NCI-H1694 treated with DMSO at 0.1 percent for 48 hours (cell line): ENCODE measurements around the gene SPATC1L.
"Not testable (repeated sequence)": the region's sequence is repeated elsewhere in the genome, so short reads cannot be mapped to it uniquely, and the experiment has no call there.

Experiments
- DNase-seq: peaks from one replicate; lab custom pipeline; 2025; lab: John Stamatoyannopoulos, UW

SPATC1L gene

DNA sequence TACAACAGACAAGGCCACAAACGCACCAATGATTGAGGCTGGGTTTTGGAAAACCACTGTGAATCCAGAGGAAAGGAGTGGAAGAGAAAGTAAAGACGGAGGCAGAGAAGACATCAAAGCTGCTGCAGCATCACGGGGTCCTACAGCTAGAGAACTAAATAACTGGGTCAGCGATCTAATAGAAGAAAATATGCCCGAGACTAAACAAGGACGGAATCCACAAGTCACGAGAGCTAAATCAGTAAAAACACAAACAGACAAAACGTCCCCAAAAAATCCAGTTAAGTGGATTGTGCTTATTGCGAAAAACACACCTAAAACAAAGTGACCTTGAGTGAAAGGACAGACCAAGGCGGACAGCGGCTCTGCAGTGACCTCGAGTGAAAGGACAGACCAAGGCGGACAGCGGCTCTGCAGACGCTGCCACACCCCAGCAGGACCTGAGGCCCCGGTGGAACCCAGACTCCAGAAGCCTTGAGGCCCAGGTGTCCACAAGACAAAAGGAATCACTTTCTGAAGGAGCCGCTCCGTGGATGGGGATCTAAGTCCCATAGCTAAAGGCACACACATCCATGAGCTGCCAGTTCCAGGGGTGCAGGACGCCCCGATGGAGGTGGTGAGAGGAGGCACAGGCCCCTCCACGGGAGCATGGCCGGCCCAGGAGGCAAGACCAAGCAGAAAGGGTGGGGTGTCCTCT is 34.9 kb downstream of the SPATC1L start:
- DNase-seq = no peak

DNA sequence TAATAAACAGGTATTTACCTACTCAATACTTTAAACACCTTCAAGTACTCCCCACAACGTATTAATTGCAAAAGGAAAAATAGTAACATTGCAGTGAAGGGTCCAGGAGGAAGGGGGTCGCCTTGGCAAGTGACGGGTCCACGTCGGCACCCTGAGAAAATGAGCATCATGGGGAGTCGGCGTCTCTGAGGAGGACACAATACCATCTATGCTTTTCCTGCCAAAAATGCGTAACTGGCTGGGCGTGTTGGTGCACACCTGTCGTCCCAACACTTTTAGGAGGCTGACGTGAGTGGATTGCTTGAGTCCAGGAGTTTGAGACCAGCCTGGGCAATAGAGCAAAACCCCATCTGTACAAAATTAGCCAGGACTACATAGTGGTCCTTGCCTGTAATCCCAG is 36.2 kb downstream of the SPATC1L start:
- DNase-seq = no peak

DNA sequence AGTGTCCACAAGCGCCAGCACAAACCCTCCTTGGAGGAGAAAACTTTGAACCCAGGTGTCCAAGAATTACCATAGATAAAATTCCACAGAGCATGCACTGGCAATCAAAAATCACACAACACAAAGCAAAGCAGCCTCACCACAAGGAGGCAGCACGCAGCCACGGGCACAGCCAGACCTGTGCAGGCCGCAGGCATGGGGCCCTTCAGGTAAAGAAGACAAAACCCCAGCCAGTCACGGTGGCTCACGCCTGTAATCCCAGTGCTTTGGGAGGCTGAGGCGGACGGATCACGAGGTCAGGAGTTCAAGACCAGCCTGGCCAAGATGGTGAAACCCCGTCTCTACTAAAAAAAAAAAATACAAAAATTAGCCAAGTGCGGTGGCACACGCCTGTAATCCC is 36.8 kb downstream of the SPATC1L start:
- DNase-seq = peak; percentile 41

DNA sequence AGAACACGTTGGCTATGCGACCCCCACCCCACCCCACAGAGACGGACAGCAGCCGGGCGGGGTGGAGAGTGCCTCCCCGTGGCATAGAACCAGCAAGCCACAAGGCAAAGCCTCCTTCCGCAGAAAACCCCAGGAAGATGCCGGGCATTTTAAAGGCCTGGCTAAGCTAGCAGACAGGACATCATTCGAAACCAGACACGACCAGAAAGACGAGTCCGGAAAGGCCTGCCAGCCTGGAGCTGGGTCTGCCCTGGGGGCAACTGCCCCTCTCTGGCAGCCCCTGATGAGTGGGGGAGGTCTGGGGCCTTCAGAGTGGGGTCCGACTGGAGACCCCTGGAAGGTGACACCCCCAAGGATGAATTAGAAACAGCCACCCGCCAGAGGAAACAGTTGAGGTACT is 37.4 kb downstream of the SPATC1L start:
- DNase-seq = no peak

DNA sequence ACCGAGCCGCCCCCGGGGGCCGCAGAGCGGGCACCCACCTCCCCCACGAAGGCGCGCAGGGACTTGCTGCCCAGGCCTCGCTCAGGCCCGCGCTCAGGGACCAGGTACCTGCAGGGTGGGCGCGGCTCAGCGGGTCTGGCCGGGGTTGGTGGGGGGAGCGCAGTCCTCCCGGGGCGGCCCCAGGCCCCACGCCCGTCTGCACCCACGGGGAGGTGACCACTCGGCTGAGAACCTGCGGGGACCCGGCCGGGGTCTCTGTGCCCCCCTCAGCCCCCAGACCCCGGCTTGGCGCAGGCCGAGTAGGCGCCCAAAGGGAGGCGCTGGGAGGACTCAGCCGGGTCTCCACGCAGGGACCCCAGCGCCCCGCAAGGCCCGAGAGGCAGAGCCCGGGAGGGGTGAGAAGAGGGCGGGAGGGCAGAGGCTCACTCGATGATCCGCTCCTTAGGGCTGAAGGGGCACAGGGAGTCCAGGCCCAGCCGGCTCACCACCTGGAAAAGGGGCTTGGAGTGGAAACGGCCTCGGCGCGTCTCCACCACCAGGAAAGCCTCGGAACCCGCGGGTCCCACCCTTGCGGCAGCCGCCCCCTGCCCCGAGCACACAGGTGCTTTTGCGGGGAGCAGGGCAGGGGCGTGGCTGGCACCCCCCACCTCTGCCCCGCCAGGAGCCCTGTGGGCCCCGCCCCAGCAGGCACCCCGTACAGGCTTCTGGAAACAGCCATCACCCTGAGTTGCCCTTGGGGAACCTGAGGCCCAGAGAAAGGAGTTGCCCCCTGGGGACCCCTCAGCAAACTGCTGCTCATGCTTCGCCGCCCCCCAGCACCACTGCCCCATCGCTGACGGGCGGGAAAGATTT is 38.2 kb downstream of the SPATC1L start:
- no peak for DNase-seq

DNA sequence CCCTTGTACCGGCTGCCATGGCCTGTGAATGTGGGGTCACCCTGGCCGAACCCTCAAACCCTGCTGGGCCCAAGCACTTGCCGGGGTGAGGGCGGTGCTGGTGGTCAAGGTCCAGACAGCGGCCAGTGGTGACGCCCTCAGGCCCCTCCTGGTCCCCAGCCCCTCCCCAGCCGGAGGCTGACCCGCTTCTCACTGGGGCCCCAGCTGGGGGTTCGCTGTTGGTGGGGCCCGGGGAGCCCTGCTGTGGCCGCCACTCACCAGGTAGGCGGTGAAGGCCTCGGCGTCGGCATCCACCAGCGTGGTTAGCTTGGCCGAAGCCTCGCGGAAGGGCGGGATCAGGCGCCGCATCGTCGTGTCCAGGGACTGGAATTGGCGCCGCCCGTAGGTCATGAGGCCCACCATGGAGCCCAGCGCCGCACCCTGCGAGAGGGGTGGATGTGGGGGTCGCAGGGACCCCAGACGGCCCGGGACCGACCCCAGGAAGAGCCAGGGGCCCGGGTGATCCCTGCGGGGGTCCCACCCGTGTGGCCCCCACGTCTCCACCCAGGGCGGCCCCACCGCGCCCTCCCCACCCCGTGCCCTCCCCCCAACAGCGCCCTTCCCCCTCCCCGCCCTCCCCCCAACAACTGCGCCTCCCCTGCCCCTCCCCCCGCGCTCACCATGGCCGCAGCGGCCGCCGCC is 39.0 kb downstream of the SPATC1L start:
- DNase-seq = no peak

DNA sequence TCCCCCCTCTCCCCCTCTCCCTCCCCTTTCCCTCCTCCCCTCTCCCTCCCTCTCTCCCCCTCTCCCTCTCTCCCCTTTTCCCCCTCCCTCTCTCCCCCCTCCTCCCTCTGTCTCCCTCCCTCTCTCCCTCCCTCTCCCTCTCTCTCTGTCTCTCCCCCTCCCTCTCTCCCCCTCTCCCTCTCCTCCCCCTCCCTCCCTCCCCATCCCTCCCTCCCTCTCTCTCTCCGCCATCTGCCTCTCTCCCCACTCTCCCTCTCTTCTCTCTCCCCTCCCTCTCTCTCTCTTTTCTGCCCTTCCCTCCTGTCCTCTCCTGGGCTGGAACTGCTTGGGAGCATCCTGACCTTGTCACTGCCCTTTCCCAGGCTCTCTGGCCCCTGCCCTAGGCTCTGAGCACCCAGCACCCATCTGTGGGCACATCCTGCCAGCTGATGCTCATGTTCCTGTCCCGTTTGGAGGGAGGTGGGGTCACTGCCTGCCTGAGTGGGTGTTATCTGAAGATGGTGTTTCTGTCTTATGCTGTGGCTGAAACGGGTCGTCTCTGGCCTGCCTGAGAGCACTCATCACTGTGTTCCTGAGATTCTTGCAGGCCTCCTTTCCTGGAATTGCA is 39.7 kb downstream of the SPATC1L start:
- no peak for DNase-seq

DNA sequence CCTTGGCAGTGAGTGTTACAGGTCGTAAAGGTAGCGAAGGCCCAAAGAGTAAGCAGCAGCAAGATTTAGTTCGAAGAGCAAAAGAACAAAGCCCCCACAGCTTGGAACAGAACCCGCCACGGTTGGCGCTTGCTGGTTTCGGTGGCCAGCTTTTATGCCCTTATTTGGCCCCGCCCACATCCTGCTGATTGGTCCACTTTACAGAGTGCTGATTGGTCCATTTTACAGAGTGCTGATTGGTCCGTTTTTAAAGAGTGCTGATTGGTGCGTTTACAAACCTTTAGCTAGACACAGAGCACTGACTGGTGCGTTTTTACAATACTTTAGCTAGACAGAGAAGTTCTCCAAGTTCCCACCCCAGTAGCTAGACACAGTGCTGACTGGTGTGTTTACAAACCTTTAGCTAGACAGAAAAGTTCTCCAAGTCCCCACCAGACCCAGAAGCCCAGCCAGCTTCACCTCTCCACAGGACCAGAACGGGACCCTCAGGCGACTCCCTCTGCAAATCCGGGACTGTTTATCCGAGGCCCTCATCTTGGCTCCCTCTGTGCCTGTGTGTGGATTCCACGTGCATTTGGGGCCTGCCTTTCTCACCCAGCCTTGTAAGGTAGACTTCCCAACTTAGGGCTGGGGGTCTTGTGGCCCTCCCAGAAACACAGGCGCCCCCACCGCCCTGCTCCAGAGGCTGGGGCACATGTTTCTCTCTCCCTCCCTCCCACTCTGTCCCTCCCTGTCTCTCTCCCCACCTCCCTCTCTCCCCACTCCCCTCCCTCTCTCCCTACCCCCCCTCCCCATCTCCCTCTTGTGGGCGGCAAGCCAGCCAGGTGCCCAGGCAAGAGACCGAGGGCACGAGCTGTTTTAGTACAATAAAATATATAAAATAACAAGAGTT is 41.4 kb downstream of the SPATC1L start:
- DNase-seq = no peak

DNA sequence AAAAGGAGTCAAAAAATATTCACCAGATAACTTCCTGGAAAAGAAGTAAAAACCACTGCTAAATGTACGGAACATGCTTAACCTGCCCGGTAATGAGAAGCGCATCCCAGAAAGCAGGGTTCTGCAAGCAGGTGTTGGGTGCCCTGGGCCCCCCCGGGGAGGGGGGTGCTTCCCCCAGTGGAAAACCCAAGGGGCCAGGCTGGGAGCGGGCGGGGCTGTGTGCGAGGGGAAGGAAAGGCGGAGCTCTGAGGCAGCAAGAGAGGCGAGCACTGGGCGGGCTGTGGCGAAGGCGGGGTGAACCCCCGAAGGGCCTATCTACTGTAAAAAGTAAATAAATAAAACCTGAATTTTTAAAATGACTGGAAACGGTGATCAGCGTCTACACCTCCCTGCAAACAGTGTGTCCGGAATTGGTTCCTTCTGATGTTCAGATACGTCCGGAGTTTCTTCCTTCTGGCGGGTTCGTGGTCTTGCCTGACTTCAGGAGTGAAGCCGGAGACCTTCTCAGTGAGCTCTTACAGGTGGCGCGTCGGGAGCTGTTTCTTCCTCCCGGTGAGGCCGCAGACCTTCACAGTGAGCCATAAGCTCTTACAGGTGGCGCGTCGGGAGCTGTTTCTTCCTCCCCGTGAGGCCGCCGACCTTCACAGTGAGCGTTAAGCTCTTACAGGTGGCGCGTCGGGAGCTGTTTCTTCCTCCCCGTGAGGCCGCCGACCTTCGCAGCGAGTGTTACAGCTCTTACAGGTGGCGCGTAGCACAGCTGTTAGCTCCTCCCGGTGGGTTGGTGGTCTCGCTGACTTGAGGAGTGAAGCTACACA is 42.3 kb downstream of the SPATC1L start:
- no peak for DNase-seq

DNA sequence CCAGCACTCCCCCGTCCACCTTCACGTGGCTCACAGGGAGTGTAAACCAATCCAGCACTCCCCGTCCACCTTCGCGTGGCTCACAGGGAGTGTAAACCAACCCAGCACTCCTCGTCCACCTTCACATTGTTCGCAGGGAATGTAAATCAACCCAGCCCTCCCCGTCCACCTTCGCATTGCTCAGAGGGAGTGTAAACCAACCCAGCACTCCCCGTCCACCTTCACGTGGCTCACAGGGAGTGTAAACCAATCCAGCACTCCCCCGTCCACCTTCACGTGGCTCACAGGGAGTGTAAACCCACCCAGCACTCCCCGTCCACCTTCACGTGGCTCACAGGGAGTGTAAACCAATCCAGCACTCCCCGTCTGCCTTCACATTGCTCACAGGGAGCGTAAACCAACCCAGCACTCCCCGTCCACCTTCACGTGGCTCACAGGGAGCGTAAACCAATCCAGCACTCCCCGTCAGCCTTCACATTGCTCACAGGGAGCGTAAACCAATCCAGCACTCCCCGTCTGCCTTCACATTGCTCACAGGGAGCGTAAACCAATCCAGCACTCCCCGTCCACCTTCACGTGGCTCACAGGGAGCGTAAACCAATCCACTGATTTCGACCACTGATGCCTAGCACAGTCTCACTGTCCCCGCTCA is 43.8 kb downstream of the SPATC1L start:
- DNase-seq = not testable (repeated sequence)

DNA sequence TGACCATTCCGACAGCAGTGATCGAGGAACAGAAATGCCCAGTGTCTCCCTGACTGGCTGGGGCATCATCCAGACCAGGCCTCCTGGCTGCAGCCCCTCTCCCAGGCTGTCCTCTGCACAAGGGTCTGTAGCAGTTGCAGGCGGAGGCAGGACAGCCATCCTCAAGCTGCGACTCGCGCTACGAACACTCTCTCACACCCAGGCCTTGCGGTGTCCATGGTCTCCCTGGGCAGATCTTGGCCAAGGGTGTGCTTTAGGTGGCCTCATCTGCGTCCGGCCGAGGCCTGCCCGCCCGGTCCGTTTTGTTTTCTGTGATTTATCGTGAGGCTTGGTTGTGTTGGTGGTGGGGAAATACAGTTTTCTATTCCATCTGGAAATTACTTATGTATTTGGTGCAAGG is 44.6 kb downstream of the SPATC1L start:
- no peak for DNase-seq

DNA sequence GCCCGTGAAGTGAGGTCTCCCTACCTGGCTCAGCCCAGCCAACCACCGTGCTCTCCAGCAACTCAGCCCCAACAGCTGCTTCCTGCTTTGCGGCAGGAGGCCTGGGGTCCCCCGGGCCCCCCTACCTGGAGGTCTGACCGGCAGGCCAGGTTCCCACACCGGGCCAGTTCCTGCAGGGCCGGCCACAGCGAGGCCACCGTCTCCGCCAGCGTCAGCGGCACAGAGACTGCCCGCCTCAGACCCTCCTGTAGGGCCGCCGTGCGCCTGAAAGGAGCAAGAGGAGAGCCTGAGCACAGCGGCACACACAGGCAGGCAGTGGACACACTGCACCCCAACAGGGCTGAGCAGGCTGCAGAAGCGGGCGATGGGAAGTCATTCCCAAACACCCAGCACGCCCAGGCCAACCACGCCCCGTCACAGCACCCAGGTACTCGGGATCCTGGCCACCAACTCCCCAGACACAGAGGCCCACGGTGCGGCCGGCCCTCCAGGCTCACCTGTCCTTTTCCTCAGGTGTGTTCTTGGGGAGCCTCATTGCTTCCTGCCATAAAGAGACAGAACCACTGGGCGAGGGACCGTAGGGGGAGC is 45.8 kb downstream of the SPATC1L start:
- no peak for DNase-seq

DNA sequence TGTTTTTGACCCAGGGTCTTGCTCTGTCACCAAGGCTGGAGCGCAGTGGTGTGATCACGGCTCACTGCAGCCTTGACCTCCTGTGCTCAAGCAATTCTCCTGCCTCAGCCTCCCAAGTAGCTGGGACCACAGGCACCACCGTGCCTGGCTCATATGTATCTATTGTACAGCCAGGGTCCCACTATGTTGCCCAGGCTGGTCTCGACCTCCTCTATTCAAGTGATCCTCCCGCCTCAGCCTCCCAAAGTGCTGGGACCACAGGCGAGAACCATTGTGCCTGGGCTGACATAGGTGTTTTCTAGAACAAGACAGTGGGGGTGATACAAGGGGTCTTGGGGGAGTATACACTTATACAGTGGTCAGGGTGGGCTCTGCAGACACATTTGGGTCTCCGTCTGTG is 46.4 kb downstream of the SPATC1L start:
- DNase-seq = no peak

DNA sequence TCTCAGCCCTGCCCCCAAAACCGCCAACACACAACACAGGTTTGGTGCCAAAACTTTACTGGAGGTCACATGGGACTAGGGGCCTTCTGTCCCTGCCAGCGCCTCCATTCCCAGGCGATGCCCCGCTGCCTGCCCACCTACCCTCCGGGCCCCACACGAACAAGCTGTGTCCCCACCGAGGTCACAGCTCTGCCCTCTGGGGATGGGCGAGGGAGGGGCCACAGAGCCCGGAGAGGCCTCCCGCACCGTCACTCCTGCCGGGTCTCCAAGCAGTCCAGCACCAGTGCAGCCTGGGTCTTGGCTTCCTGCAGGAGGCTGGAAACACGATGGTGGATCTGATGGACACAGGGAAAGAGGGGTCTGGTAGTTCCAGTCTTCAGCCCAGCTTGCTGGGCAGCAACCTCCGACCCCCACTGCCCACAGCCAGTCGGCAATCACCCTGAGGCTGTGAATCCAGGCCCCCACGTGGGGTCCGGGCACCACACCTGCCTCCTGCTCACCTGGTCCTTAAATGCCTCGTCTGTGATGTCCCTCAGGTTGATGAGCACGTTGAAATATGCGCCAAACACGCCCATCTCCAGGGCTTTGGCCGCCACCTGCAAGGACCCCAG is 47.4 kb downstream of the SPATC1L start:
- no peak for DNase-seq

DNA sequence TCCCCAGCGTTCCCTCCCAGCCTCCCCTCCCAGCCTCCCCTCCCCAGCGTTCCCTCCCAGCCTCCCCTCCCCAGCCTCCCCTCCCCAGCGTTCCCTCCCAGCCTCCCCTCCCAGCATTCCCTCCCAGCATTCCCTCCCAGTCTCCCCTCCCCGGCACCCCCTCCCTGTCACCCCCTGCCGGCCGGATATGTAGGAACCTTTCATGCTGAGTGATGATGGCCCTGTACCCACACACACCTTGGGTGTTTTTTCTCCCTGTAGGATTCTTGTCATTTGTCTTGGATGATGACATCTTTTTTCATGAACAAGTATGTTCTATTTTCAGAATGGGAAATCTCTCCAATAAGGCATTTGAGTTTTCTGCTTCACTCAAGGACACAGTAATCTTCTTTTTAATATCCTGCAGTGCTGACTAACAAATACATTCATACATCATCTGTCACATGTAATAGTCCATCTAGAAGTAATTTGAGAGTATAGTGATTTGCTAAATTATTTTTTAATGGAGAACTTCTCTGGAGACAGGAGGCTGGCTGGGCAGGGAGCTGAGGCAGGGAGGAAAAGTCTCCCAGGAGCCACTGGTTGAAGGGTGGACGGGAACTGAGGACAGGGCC is 48.4 kb downstream of the SPATC1L start:
- no peak for DNase-seq

DNA sequence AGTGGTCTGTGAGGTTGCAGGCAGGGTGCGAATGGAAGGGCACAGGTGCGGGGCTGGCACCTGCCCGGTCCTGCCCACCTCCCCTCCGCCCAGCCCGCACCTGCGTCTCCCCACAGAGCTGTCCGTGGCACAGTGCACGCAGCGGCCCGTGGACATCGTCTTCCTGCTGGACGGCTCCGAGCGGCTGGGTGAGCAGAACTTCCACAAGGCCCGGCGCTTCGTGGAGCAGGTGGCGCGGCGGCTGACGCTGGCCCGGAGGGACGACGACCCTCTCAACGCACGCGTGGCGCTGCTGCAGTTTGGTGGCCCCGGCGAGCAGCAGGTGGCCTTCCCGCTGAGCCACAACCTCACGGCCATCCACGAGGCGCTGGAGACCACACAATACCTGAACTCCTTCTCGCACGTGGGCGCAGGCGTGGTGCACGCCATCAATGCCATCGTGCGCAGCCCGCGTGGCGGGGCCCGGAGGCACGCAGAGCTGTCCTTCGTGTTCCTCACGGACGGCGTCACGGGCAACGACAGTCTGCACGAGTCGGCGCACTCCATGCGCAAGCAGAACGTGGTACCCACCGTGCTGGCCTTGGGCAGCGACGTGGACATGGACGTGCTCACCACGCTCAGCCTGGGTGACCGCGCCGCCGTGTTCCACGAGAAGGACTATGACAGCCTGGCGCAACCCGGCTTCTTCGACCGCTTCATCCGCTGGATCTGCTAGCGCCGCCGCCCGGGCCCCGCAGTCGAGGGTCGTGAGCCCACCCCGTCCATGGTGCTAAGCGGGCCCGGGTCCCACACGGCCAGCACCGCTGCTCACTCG is 52.2 kb downstream of the SPATC1L start:
- no peak for DNase-seq

DNA sequence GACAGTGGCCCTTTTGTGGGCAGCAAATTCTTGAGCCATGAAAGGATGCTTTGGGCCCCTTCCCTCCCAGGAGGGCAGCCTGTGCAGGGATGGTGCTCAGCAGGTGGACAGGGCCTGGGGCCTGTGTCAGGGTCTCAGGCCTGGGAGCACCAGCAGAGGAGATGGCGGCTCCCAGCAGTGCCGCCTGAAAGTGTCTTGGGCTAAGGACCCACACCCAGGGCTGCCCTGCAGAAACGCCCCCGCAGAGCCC is 52.7 kb downstream of the SPATC1L start:
- DNase-seq = no peak
